ENCODE data around the gene EDAR. TPM values are rescaled to one million over a fixed set of nuclear protein-coding genes. Genes with fewer than 3 reads are reported as not detected.

EDAR gene
- not detected in 2 replicates for total RNA-seq

GRCh38 chr2:108988796-108989713 is at the start of gene EDAR:
EDAR (minus strand) TSS chr2:108989220; CDS start chr2:108931014, 58,206 bp downstream.

Small RNA genes lying within 50 kb of the gene (small RNA-seq; reads per million reads assigned to genes)
- not detected for gene AC073415.1

Other genes starting within 250 kb of the EDAR start
- 4.8 and 9.4 TPM in 2 replicates for gene CCDC138, start 202.4 kb downstream of the EDAR start, total RNA-seq
- gene SH3RF3, start 140.0 kb upstream of the EDAR start, total RNA-seq = 7.3 and 14.9 TPM in 2 replicates